SW480 (cell line): Measurements from ENCODE around the gene GIGYF1.
A peak's percentile ranks its signal among the peaks of the same experiment; 100 is the strongest.
"Not testable (repeated sequence)": the region's sequence is repeated elsewhere in the genome, so short reads cannot be mapped to it uniquely, and the experiment has no call there.

Experiments used
- DNase-seq: peaks from one replicate; pipeline ENCODE4 v3.0.0-alpha.2; 2016; ENCODE audit warnings: low spot score

GIGYF1 gene, protein sequence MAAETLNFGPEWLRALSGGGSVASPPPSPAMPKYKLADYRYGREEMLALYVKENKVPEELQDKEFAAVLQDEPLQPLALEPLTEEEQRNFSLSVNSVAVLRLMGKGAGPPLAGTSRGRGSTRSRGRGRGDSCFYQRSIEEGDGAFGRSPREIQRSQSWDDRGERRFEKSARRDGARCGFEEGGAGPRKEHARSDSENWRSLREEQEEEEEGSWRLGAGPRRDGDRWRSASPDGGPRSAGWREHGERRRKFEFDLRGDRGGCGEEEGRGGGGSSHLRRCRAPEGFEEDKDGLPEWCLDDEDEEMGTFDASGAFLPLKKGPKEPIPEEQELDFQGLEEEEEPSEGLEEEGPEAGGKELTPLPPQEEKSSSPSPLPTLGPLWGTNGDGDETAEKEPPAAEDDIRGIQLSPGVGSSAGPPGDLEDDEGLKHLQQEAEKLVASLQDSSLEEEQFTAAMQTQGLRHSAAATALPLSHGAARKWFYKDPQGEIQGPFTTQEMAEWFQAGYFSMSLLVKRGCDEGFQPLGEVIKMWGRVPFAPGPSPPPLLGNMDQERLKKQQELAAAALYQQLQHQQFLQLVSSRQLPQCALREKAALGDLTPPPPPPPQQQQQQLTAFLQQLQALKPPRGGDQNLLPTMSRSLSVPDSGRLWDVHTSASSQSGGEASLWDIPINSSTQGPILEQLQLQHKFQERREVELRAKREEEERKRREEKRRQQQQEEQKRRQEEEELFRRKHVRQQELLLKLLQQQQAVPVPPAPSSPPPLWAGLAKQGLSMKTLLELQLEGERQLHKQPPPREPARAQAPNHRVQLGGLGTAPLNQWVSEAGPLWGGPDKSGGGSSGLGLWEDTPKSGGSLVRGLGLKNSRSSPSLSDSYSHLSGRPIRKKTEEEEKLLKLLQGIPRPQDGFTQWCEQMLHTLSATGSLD (N-terminal part only)

DNA sequence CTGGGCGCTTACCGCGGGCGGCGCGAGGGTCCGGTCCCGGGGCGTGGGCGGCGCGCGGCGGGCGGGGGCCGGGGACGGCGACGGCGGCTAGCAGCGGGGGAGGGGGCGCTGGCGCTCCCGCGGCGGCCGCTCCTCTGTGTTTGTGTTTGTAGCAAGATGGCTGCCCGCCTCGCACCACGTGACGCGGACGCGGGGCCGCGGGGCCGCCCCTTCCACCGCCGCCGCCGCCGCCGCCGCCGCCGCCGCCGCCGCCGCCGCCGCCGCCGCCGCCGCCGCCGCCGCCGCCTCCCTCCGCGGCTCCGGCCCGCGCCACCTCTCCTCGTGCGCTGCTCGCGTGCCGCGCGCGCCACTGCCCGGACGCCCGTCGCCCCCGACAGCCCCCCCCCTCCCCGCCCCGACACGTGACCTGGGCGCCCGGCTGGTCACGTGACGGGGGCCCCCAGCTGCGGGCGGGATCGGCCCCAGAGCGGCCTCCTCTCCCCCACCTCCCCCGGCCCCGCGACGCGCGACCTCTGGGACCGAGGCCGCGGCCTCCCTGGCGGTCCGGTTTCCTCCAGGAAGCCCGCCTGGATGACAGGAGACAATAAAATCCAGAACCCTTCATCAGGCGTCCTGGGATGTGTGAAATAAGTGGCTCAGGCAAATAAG is at the start of gene GIGYF1:
Gene GIGYF1 (minus strand): TSS at position 153 of the 648 bp plus-strand sequence. CDS start 6,012 bp downstream, outside the sequence.
- peak; percentile 76 for DNase-seq

DNA sequence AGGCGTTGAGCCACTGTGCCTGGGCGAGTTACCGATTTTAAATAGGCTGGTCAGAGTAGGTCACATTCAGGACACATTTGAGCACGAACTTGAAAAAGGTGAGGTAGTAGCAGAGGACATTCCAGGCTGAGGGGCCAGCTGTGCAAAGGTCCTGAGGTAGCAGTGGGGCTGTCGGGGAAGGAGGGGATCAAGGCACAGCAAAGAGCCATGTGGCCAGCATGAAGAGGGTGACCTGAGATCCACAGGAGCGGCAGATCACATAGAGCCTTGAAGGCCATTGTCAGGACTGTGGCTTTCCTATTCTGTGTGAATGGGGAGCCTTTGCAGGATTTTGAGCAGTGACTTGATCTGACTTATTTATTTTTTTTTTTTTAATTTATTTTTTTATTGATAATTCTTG is 45.9 kb upstream of the GIGYF1 start:
- DNase-seq = no peak

DNA sequence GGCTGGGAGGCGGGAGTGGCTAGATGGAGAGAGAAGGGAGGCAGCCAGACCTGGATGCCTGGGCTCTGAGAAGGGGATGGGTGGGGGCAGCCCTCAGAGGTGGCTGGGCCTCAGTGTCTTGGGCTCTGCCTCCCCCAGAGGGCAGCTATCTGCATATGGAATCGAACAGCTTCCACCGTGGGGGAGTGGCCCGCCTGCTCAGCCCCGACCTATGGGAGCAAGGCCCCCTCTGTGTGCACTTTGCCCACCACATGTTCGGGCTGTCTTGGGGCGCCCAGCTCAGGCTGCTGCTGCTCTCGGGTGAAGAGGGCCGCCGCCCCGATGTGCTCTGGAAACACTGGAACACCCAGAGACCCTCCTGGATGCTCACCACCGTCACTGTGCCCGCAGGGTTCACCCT is 42.6 kb upstream of the GIGYF1 start:
- DNase-seq = no peak

DNA sequence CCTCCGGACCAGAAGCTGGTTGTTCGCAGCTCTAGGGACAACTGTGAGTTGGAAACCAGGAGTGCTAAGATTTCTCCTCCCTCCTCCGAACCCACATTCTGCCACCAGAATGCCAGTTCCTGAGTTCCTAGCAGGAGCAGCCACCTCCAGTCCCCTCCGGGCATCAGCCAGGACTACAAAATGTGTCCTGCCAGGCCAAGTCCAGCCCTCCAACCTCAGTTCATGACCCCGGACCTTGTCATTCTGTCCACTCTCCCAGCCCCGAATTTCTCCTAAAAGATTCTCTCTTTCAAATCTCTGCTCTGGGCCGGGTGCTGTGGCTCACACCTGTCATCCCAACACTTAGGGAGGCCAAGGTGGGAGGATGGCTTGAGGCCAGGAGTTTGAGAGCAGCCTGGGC is 41.7 kb upstream of the GIGYF1 start:
- DNase-seq = no peak

DNA sequence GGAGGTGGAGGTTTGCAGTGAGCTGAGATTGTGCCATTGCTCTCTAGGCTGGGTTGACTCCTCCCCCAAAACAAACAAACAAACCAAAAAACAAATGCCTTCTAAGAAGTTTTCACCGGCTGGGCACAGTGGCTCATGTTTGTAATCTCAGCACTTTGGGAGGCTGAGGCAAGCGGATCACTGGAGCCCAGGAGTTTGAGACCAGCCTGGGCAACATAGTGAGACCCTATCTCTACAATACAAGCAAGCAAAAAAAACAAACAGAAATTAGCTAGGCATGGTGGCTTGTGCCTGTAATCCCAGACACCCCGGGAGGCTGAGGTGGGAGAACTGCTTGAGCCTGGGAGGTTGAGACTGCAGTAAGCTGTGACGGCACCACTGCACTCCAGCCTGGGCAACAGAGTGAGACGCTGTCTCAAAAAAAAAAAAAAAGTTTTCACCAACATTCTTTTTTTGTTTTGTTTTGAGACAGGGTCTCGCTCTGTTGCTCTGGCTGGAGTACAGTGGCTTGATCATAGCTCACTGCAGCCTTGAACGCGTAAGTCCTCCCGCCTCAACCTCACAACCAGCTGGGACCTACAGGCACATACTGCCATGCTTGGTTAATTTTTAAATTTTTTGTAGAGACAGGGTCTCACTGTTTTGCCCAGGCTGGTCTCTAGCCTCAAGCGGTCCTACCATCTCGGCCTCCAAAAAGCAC is 38.0 kb upstream of the GIGYF1 start:
- no peak for DNase-seq

DNA sequence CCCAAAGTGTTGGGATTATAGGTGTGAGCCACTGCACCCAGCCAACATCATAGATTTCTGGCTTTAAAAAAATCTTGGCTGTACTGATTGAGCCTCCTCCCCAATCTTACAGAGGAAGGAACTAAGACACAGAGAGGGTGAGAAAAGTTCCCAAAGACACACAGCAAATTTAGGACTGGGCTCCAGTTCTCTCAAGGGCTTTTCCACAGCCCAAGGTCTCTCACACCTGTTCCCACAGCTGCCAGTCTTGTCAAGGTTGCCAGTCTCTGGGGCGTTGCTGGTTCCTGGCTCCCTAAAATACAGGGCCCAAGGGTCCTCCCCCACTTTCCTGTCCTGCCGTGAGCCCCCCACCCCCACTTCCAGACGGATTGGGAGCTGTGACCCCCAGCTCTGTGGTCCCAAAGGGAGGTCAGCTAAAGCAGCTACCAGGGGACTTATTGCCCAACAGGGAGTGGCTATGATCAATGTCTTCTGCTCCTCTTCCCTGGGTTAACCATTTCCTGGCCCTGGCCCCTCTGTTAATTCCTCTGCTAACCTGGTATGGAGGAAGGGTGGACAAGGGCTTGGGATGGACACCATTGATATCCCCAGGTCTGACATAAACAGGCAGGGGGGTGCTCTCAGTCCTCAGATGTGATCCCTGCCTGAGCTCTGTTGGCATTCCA is 36.2 kb upstream of the GIGYF1 start:
- DNase-seq = no peak

DNA sequence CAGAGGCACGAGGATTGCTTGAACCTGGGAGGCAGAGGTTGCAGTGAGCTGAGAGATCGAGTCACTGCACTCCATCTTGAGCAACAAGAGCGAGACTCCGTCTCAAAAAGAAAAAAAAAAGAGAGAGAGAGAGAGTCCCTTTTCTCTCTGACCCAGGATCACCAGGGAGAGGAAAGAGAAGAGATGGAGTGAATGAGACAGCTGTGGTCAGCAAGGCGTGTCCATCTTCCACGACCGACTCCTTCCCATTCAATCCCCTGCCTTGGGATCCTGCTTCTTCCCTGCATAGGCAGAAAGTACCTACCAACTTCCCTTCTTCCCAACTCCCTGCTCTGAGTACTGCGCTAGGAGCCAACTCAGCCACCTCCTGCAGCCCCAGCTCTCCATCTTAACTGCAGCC is 34.1 kb upstream of the GIGYF1 start:
- no peak for DNase-seq

DNA sequence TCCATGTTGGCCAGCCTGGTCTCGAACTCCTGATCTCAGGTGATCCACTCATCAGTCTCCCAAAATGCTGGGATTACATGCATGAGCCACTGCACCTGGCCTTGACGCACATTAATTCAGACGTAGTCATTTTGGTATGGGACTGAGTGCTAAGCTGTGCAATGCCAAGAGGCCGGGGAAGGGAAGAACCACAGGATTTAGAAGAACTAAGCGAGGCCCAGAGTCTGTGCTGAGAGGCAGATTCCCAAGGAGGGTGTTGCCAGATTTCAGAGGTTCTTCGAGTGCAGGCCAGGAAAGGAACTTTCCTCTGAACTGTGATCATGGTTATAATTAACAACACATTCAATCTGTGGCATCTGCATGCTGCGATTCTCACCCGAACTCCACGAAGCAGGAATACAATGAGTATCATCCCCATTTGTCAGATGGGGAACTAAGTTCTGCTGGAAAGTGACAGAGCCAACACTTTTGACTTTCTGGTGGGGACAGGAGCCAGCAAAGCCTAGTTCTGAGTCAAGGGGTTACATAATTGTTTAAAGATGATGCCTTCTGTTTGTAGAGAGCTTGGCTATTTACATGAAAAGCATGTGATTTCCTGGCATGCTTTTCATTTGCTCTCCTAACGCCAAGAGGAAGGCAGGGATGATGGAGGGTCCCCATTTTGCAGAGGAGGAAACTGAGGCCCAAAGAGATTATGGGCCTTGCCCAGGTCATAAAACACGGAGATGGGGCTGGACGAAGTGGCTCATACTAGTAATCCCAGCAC is 33.1 kb upstream of the GIGYF1 start:
- DNase-seq = no peak

DNA sequence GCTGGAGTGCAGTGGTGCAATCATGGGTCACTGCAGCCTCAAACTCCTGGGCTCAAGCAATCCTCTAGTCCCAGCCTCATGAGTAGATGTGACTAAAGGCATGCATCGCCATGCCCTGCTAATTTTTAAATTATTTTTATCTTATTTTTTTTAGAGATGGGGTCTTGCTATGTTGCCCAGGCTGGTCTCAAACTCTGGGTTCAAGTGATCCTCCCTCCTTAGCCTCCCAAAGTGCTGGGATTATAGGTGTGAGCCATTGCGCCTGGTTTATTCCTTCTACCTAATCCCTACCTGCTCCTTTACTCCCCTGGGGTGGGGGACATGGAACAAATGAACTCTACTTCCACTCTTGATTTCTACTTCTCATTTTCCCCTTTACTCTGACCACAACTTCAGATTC is 30.3 kb upstream of the GIGYF1 start:
- DNase-seq = not testable (repeated sequence)

DNA sequence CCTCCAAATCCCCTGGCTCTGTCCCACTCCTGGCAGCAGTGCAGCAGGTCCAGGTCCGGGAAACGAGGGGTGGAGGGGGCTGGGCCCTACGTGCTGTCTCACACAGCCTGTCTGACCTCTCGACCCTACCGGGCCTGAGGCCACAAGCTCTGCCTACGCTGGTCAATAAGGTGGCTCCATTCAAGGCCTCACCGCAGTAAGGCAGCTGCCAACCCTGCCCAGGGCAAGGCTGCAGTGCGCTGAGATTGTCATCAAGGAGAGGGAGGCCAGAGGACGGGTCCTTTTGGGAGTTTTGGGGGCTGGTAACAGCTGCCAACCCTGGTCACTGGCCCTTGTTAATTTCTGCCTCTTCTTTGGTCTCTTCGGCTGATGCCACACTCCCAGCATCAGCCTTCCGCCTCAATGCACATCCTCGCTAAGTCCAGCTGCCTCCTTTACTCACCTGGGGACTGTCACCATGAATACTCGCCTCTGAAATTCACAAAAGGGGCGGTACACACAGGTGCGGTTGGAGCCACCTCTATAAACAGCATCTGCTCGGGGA is 29.8 kb upstream of the GIGYF1 start:
- DNase-seq = no peak

DNA sequence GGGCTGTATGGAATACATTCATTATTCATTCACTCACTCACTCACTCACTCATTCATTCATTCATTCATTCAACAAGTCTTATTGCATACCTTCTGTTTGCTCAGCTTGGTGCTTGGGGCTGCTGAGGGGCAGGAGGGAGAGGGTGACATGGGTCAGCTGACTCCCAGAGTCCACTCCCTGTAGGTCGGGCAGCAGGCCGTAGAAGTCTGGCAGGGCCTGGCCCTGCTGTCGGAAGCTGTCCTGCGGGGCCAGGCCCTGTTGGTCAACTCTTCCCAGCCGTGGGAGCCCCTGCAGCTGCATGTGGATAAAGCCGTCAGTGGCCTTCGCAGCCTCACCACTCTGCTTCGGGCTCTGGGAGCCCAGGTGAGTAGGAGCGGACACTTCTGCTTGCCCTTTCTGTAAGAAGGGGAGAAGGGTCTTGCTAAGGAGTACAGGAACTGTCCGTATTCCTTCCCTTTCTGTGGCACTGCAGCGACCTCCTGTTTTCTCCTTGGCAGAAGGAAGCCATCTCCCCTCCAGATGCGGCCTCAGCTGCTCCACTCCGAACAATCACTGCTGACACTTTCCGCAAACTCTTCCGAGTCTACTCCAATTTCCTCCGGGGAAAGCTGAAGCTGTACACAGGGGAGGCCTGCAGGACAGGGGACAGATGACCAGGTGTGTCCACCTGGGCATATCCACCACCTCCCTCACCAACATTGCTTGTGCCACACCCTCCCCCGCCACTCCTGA is 28.6 kb upstream of the GIGYF1 start:
- no peak for DNase-seq

DNA sequence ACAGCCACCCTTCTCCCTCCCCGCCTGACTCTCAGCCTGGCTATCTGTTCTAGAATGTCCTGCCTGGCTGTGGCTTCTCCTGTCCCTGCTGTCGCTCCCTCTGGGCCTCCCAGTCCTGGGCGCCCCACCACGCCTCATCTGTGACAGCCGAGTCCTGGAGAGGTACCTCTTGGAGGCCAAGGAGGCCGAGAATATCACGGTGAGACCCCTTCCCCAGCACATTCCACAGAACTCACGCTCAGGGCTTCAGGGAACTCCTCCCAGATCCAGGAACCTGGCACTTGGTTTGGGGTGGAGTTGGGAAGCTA is 27.4 kb upstream of the GIGYF1 start:
- no peak for DNase-seq

DNA sequence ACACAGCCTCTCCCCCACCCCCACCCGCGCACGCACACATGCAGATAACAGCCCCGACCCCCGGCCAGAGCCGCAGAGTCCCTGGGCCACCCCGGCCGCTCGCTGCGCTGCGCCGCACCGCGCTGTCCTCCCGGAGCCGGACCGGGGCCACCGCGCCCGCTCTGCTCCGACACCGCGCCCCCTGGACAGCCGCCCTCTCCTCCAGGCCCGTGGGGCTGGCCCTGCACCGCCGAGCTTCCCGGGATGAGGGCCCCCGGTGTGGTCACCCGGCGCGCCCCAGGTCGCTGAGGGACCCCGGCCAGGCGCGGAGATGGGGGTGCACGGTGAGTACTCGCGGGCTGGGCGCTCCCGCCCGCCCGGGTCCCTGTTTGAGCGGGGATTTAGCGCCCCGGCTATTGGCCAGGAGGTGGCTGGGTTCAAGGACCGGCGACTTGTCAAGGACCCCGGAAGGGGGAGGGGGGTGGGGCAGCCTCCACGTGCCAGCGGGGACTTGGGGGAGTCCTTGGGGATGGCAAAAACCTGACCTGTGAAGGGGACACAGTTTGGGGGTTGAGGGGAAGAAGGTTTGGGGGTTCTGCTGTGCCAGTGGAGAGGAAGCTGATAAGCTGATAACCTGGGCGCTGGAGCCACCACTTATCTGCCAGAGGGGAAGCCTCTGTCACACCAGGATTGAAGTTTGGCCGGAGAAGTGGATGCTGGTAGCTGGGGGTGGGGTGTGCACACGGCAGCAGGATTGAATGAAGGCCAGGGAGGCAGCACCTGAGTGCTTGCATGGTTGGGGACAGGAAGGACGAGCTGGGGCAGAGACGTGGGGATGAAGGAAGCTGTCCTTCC is 26.8 kb upstream of the GIGYF1 start:
- DNase-seq = no peak

DNA sequence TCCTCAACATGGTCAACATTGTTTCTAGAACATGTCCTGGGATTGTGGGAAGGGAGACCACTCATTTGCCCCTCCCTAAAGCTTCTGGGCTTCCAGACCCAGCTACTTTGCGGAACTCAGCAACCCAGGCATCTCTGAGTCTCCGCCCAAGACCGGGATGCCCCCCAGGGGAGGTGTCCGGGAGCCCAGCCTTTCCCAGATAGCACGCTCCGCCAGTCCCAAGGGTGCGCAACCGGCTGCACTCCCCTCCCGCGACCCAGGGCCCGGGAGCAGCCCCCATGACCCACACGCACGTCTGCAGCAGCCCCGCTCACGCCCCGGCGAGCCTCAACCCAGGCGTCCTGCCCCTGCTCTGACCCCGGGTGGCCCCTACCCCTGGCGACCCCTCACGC is 26.2 kb upstream of the GIGYF1 start, which contains the start of gene EPO:
Gene EPO (plus strand): TSS at position 190 of the 392 bp plus-strand sequence. CDS start 513 bp downstream, outside the sequence.
- DNase-seq = no peak

DNA sequence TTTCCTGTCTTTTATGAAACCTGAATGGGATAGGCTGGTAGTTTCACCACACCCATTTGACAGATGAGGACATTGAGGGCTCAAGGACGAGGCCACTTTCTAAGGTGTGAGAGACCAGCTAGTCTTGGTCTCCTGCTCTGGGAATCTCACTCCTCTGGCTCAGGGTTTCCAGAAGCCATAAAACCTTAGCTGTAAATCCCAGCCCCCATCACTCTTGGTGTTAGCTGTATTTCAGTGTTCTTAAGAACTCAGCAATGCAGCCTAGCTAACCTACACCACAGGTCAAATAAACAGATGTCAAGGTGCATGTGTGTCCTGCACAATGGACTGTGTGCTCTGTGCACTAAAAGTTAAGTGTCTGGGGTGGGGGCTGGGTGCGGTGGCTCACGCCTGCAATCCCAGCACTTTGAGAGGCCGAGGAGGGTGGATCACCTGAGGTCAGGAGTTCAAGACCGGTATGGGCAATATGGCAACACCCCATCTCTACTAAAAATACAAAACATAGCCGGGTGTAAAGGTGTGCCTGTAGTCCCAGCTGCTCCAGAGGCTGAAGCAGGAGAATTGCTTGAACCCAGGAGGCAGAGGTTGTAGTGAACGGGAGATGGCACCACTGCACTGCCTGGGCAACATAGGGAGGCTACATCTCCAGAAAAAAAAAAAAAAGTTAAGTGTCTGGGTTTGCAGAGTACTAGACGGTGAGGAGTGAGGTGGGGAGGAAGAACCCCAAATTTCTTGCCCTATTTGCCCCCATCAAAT is 25.7 kb upstream of the GIGYF1 start:
- DNase-seq = no peak

DNA sequence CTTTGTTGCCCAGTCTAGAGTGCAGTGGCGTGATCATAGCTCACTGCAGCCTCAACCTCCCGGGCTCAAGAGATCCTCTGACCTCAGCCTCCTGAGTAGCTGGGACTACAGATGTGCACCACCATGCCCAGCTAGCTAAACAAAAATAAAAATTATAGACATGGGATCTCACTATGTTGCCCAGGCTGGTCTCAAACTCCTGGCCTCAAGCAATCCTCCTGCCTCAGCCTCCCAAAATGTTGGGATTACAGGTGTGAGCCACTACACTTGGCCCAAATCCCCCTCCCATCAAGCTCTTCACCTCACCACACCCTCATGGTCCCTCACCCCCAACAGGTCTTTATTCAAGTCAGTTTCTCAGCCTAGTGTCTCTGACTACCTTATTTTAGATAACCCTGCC is 23.0 kb upstream of the GIGYF1 start:
- not testable (repeated sequence) for DNase-seq

DNA sequence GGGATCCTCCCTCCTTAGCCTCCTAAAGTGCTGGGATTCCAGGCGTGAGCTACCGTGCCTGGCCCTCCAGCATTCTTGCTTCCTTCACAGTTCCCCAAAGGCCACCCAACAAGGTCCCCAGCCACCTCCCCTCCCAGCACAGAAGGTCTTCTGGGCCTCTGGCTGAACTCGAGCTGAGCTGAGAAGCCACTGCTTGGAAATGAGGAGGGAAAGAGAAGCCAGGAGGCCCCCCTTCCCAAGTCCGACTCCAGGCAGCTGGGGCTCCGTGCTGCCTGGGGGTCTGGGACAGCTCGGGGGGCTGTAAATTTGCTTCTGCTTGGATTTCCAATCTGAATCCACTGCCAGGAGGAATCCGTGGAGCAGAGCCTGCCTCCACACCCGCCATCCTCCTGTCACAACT is 20.7 kb upstream of the GIGYF1 start:
- no peak for DNase-seq

DNA sequence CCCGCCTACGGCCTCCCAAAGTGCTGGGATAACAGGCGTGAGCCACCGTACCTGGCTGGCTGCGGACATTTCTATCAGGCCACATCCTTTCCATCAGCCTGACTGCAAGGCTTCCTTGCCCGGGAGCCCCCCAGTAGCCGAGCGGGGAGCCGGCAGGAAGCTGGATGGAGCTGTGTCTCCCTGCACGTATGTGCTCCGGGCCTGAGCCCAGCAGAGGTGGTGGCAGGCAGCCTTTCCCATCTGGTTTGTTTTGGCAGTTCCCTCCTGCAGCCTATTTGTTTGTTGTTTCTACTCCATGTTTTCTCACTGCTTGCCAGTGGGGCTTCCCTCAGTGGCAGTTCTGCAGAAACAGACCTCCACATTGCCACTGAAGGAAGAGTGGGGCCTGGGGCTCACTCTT is 17.3 kb upstream of the GIGYF1 start:
- DNase-seq = no peak
